ENCODE results near the gene C5orf46.

GRCh38 chr5:147939431-147940114, 33.2 kb upstream of the C5orf46 start:
- TF ChIP-seq CTCF (IDR thresholded peaks at IDR 0.05) (no peak), POLR2A (IDR thresholded peaks at IDR 0.05) (no peak)

All from prostate gland (tissue), 2 donors.